ENCODE results near the gene ENTPD2.

- TF ChIP-seq, protein P1, sequence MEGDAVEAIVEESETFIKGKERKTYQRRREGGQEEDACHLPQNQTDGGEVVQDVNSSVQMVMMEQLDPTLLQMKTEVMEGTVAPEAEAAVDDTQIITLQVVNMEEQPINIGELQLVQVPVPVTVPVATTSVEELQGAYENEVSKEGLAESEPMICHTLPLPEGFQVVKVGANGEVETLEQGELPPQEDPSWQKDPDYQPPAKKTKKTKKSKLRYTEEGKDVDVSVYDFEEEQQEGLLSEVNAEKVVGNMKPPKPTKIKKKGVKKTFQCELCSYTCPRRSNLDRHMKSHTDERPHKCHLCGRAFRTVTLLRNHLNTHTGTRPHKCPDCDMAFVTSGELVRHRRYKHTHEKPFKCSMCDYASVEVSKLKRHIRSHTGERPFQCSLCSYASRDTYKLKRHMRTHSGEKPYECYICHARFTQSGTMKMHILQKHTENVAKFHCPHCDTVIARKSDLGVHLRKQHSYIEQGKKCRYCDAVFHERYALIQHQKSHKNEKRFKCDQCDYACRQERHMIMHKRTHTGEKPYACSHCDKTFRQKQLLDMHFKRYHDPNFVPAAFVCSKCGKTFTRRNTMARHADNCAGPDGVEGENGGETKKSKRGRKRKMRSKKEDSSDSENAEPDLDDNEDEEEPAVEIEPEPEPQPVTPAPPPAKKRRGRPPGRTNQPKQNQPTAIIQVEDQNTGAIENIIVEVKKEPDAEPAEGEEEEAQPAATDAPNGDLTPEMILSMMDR (IDR thresholded peaks at IDR 0.05), result no peak
- no peak for TF ChIP-seq POLR2A (IDR thresholded peaks at IDR 0.05)
Measured at GRCh38 chr9:137058521-137059234, 4.8 kb upstream of the ENTPD2 start.
